Fibroblast of mammary gland (primary cell): ENCODE data around the gene RIPOR3.
A peak's percentile ranks its signal among the peaks of the same experiment; 100 is the strongest.
"Not testable (repeated sequence)": the region's sequence is repeated elsewhere in the genome, so short reads cannot be mapped to it uniquely, and the experiment has no call there.

ENCODE experiments used
- DNase-seq: peaks from one replicate; pipeline ENCODE4 v3.0.0-alpha.2; 2010; ENCODE audit warnings: low read depth
- H3K4me3 ChIP-seq: 2 replicates; pipeline ENCODE4 v1.5.1; 2011; ENCODE audit warnings: low read depth, mild to moderate bottlenecking, low read length, moderate library complexity; ENCODE audit not compliant: control insufficient read depth
- CTCF ChIP-seq: conservative IDR thresholded peaks from 2 replicates; pipeline ENCODE4 v1.5.1; 2011; ENCODE audit warnings: low read depth, low read length, inconsistent platforms; ENCODE audit not compliant: control insufficient read depth, insufficient read depth

RIPOR3 gene

GRCh38 chr20:50625986-50626677, 65.2 kb downstream of the RIPOR3 start:
- TF ChIP-seq CTCF, result peak; percentile 66
- peak; percentile 66 for DNase-seq
- no peak overlapping the region for H3K4me3 ChIP-seq

- H3K4me3 ChIP-seq, result no peak overlapping the region
- DNase-seq, result no peak
- no peak for TF ChIP-seq CTCF
Measured at GRCh38 chr20:50624351-50625016, 66.9 kb downstream of the RIPOR3 start.

GRCh38 chr20:50621068-50621665, 70.2 kb downstream of the RIPOR3 start:
- H3K4me3 ChIP-seq, result no peak overlapping the region
- TF ChIP-seq CTCF, result no peak
- peak; percentile 32 for DNase-seq

GRCh38 chr20:50620459-50620858, 70.9 kb downstream of the RIPOR3 start:
- not testable (repeated sequence) for H3K4me3 ChIP-seq, DNase-seq

- DNase-seq, result no peak
- no peak for TF ChIP-seq CTCF
- H3K4me3 ChIP-seq, result no peak overlapping the region
Measured at GRCh38 chr20:50618537-50618936, 72.8 kb downstream of the RIPOR3 start.

GRCh38 chr20:50617022-50617421, 74.3 kb downstream of the RIPOR3 start:
- TF ChIP-seq CTCF, result no peak
- no peak for DNase-seq
- H3K4me3 ChIP-seq, result no peak overlapping the region

- DNase-seq, result no peak
- no peak overlapping the region for H3K4me3 ChIP-seq
- TF ChIP-seq CTCF, result no peak
Measured at GRCh38 chr20:50615407-50615806, 75.9 kb downstream of the RIPOR3 start.
